ENCODE results near the gene TCHH.

The TCHH gene

GRCh38 chr1:152115344-152115743 is at the start of gene TCHH:
Gene TCHH (minus strand): TSS chr1:152115444. CDS start chr1:152114080, 1,364 bp downstream.
- no peaks in the 10 kb centered on the region for H3K9me3 ChIP-seq (ENCODE audit: control insufficient read depth, insufficient read depth, low read depth, low read length)
- TF ChIP-seq ZNF792 (tag by site-specific recombination; IDR thresholded peaks at IDR 0.05) = no peak
- no peak for TF ChIP-seq ZNF184 (tag by site-specific recombination; IDR thresholded peaks at IDR 0.05)
- no peak for TF ChIP-seq GLI2 (tag by site-specific recombination; IDR thresholded peaks at IDR 0.05; ENCODE audit: borderline replicate concordance, low read depth)
- no peak for TF ChIP-seq BCL11A (tag by site-specific recombination; IDR thresholded peaks at IDR 0.05; ENCODE audit: low read depth)
- no peak for TF ChIP-seq ZBTB26 (tag by site-specific recombination; optimal IDR thresholded peaks at IDR 0.05)
- no peak for TF ChIP-seq ZNF501 (tag by site-specific recombination; IDR thresholded peaks at IDR 0.05)

GRCh38 chr1:152164517-152165136 is 49.4 kb upstream of the TCHH start:
- ChIA-PET POLR2A (no interaction called here), CTCF (interaction anchor here (0.9 to 2.0 kb wide), 4 partner anchors 17 to 295 kb away, joined by 3 to 6 read pairs (median 4); no protein-coding TSS in a partner anchor)
- no peak overlapping the region for H3K27ac ChIP-seq (ENCODE audit: extremely low read depth, low read depth, low read length)
- no peaks in the 10 kb centered on the region for H3K36me3 ChIP-seq (ENCODE audit: control insufficient read depth in 2 of 2, insufficient read depth in 1 of 2, low read length in 2 of 2)
- H3K4me1 ChIP-seq (ENCODE audit: control insufficient read depth, insufficient read depth, low read length) = no peaks in the 10 kb centered on the region
- H3K4me3 ChIP-seq (ENCODE audit: low read depth, low read length) = no peak overlapping the region
- TF ChIP-seq ZNF645 (tag by site-specific recombination; IDR thresholded peaks at IDR 0.05) = no peak
- TF ChIP-seq ZNF398 (tag by site-specific recombination; IDR thresholded peaks at IDR 0.05) = no peak
- no peak for TF ChIP-seq HOXD13 (CRISPR knock-in tag; IDR thresholded peaks at IDR 0.05; ENCODE audit: borderline replicate concordance)
- no peak for TF ChIP-seq ZNF837 (tag by site-specific recombination; IDR thresholded peaks at IDR 0.05)
- no peak for TF ChIP-seq ZNF629 (tag by site-specific recombination; IDR thresholded peaks at IDR 0.05)
- TF ChIP-seq ZNF311 (tag by site-specific recombination; IDR thresholded peaks at IDR 0.05; ENCODE audit: borderline replicate concordance) = no peak
- no peak for TF ChIP-seq ZNF132 (tag by site-specific recombination; IDR thresholded peaks at IDR 0.05; ENCODE audit: borderline replicate concordance)
- no peak for TF ChIP-seq PBX3 (CRISPR knock-in tag; IDR thresholded peaks at IDR 0.05)
- no peak for TF ChIP-seq TCF7L2 (IDR thresholded peaks at IDR 0.05; ENCODE audit: borderline replicate concordance, low read depth, low read length)
- TF ChIP-seq ZNF114 (tag by site-specific recombination; IDR thresholded peaks at IDR 0.05) = no peak
- TF ChIP-seq SP2 (tag by site-specific recombination; IDR thresholded peaks at IDR 0.05) = no peak
- no peaks in the 10 kb centered on the region for H3K9me3 ChIP-seq (ENCODE audit: control insufficient read depth, insufficient read depth, low read depth, low read length)

More at GRCh38 chr1:152115344-152115743, at the start of gene TCHH:
- Histone ChIP-seq H3K4me1 (ENCODE audit: control insufficient read depth, insufficient read depth, low read length) (no peaks in the 10 kb centered on the region), H3K27ac (ENCODE audit: extremely low read depth, low read depth, low read length) (no peak within 1 kb of the TSS), H3K4me3 (ENCODE audit: low read depth, low read length) (no peak within 1 kb of the TSS), H3K36me3 (ENCODE audit: control insufficient read depth in 2 of 2, insufficient read depth in 1 of 2, low read length in 2 of 2) (no peaks in the 10 kb centered on the region)
- ChIA-PET CTCF (interaction anchor here (2.3 to 9.4 kb wide), 2 partner anchors 69 to 343 kb away, joined by 6 to 66 read pairs; no protein-coding TSS in a partner anchor), POLR2A (no interaction called here)
